Measurements from ENCODE around the gene ANKRD24.
A peak's percentile ranks its signal among the peaks of the same experiment; 100 is the strongest.

- TF ChIP-seq POLR2AphosphoS5 (IDR thresholded peaks at IDR 0.05; ENCODE audit: low read depth, low read length) (no peak), REST (IDR thresholded peaks at IDR 0.05; ENCODE audit: insufficient read depth in 1 of 2, low read depth in 2 of 2, low read length in 1 of 2) (0 out of 4 replicates have a peak, but pooled peaks of 1 of the 2 experiments have one; percentile 11), SIN3A (IDR thresholded peaks at IDR 0.05; ENCODE audit: borderline replicate concordance, insufficient read depth, low read depth, low read length) (no peak), TCF7L2 (IDR thresholded peaks at IDR 0.05; ENCODE audit: low read depth, low read length) (no peak)
- TF ChIP-seq, protein P1, sequence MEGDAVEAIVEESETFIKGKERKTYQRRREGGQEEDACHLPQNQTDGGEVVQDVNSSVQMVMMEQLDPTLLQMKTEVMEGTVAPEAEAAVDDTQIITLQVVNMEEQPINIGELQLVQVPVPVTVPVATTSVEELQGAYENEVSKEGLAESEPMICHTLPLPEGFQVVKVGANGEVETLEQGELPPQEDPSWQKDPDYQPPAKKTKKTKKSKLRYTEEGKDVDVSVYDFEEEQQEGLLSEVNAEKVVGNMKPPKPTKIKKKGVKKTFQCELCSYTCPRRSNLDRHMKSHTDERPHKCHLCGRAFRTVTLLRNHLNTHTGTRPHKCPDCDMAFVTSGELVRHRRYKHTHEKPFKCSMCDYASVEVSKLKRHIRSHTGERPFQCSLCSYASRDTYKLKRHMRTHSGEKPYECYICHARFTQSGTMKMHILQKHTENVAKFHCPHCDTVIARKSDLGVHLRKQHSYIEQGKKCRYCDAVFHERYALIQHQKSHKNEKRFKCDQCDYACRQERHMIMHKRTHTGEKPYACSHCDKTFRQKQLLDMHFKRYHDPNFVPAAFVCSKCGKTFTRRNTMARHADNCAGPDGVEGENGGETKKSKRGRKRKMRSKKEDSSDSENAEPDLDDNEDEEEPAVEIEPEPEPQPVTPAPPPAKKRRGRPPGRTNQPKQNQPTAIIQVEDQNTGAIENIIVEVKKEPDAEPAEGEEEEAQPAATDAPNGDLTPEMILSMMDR (IDR thresholded peaks at IDR 0.05), result peak; percentile 86
Measured at GRCh38 chr19:4267101-4267900, 84.8 kb downstream of the ANKRD24 start.
